Stomach (tissue), 4 donors: ENCODE data around the gene TIMM10B.

Source experiments
- EP300 ChIP-seq: sonication (generic); formaldehyde crosslinking; IDR thresholded peaks from one replicate; pipeline ENCODE4 v1.6.1; 2017; ENCODE audit warnings: antibody characterized with exemption
- POLR2A ChIP-seq, 4 donors: fragments of 450-650 bp; IDR thresholded peaks; one replicate each; pipeline ENCODE4 v1.6.1; 2016; ENCODE audit warnings: antibody characterized with exemption in 4 of 4, control low read depth in 2 of 4, mild to moderate bottlenecking in 1 of 4, moderate library complexity in 1 of 4
- POLR2AphosphoS5 ChIP-seq, 3 donors: sonication (generic); formaldehyde crosslinking; IDR thresholded peaks; one replicate each; pipeline ENCODE4 v1.6.1; 2016; ENCODE audit warnings: antibody characterized with exemption in 3 of 3
- TF ChIP-seq, protein P1 (sequence below), 7 experiments: fragments of 450-650 bp in 4 of 7; fragments of 200-600 bp in 3 of 7; sonication (generic) in 3 of 7; IDR thresholded peaks; one replicate each; pipeline ENCODE4 v1.5.1; 2016 to 2019; ENCODE audit warnings: antibody characterized with exemption in 7 of 7, control low read depth in 2 of 7, mild to moderate bottlenecking in 1 of 7

DNA sequence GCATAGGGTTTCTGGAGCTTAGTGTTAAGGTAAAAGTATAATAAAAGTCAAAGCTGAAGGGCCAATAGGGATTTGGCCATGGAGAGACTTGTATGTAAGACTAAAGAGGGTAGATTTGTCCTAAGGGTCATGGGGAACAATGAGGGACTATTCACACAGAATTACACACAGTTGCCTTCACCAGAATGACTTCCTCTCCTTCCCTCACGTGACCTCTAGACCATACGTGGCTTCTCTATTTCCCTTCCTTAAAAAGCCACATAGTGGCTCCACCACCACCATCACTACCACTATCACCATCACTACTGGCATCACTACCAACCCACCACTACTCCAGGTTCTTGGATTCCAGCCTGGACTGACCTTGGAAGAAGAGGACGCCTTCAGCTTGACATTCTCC lies 43.3 kb upstream of the TIMM10B start:
- TF ChIP-seq, protein P1, sequence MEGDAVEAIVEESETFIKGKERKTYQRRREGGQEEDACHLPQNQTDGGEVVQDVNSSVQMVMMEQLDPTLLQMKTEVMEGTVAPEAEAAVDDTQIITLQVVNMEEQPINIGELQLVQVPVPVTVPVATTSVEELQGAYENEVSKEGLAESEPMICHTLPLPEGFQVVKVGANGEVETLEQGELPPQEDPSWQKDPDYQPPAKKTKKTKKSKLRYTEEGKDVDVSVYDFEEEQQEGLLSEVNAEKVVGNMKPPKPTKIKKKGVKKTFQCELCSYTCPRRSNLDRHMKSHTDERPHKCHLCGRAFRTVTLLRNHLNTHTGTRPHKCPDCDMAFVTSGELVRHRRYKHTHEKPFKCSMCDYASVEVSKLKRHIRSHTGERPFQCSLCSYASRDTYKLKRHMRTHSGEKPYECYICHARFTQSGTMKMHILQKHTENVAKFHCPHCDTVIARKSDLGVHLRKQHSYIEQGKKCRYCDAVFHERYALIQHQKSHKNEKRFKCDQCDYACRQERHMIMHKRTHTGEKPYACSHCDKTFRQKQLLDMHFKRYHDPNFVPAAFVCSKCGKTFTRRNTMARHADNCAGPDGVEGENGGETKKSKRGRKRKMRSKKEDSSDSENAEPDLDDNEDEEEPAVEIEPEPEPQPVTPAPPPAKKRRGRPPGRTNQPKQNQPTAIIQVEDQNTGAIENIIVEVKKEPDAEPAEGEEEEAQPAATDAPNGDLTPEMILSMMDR (IDR thresholded peaks at IDR 0.05), result no peak
- no peak for TF ChIP-seq POLR2AphosphoS5 (IDR thresholded peaks at IDR 0.05)
- no peak for TF ChIP-seq POLR2A (IDR thresholded peaks at IDR 0.05)
- no peak for TF ChIP-seq EP300
